Upper lobe of right lung (tissue), 1 donor: ENCODE measurements around the gene PTGDR2. TPM values are rescaled to one million over a fixed set of nuclear protein-coding genes. Genes with fewer than 3 reads are reported as not detected.
A peak's percentile ranks its signal among the peaks of the same experiment; 100 is the strongest.

Experiments
- ATAC-seq: fragments of 200-7000 bp; cut with Tn5 transposase; one replicate; pipeline ENCODE4 v1.9.1; 2020; ENCODE audit warnings: mild to moderate bottlenecking, moderate library complexity
- DNase-seq: peaks from one replicate; pipeline ENCODE4 v3.0.0-alpha.2; 2020
- H3K27ac ChIP-seq: fragments of 200-600 bp; one replicate; pipeline ENCODE4 v1.8.0; 2022
- H3K27me3 ChIP-seq: fragments of 200-600 bp; one replicate; pipeline ENCODE4 v1.8.0; 2022; ENCODE audit warnings: mild to moderate bottlenecking
- H3K36me3 ChIP-seq: fragments of 200-600 bp; one replicate; pipeline ENCODE4 v1.8.0; 2022
- H3K4me1 ChIP-seq: fragments of 200-600 bp; one replicate; pipeline ENCODE4 v1.8.0; 2022
- H3K4me3 ChIP-seq: fragments of 200-600 bp; one replicate; pipeline ENCODE4 v1.8.0; 2022; ENCODE audit warnings: mild to moderate bottlenecking
- H3K9me3 ChIP-seq: fragments of 200-600 bp; one replicate; pipeline ENCODE4 v1.8.0; 2022
- intact Hi-C: fragments of 100-400 bp; cut with DNase I; formaldehyde crosslinking; loops from one replicate; pipeline ENCODE4 v1.11.0; 2022
- total RNA-seq: library from RNA; stranded (reverse); fragmentation: NEBNext Ultra II Directional; extraction: Animal tissue kit (Norgen Biotek cat#: 25700); gene quantifications from one replicate; pipeline ENCODE4 v1.2.1, GENCODE V29; 2021
- TF ChIP-seq, protein P1 (sequence below): fragments of 200-600 bp; IDR thresholded peaks from one replicate; pipeline ENCODE4 v1.8.0; 2022; ENCODE audit warnings: antibody characterized with exemption
- donor health status: DM: no; HTN: yes; CAD: no; lungs with severe emphysema.

The PTGDR2 gene
- total RNA-seq, 1 donor from 2014 or later: 1.8 TPM

DNA sequence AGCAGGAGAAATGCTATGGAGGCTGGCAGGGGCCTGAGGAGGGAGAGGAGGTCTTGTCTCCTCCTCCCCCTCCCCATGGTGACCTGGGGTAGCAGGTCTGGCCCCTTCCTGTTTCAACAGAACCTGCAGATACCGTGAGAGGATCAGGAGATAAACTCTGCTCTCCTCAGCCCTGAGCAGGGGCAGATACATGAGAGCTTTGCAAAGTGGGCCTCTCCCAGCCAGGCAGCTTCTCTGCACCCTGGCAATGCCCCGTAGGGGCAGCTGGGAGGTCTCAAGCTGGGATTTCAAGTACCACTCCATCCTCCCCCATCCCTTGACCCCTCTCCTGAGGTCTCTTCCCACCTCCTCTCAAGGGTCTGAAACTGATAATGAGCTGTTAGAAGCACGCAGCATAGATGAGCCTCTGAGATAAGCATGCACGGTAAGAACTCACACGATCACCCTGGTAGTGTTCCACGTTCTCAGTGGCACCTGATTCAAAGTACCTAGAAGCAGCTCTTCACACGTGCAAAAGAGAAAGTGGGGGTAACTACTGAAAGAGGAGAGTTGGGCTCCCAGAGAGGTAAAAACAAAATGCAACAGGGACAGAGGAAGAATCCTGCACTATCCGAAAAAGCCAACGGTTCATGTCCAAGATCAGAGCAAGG is 18.8 kb downstream of the PTGDR2 start:
- ATAC-seq (no peak), DNase-seq (no peak)
- Histone ChIP-seq H3K9me3 (no peaks in the 10 kb centered on the region), H3K36me3 (no peaks in the 10 kb centered on the region), H3K27ac (no peak overlapping the region), H3K4me1 (peaks cover 11% of the 10 kb centered on the region), H3K27me3 (peaks cover 4% of the 10 kb centered on the region), H3K4me3 (no peak overlapping the region)
- TF ChIP-seq, protein P1, sequence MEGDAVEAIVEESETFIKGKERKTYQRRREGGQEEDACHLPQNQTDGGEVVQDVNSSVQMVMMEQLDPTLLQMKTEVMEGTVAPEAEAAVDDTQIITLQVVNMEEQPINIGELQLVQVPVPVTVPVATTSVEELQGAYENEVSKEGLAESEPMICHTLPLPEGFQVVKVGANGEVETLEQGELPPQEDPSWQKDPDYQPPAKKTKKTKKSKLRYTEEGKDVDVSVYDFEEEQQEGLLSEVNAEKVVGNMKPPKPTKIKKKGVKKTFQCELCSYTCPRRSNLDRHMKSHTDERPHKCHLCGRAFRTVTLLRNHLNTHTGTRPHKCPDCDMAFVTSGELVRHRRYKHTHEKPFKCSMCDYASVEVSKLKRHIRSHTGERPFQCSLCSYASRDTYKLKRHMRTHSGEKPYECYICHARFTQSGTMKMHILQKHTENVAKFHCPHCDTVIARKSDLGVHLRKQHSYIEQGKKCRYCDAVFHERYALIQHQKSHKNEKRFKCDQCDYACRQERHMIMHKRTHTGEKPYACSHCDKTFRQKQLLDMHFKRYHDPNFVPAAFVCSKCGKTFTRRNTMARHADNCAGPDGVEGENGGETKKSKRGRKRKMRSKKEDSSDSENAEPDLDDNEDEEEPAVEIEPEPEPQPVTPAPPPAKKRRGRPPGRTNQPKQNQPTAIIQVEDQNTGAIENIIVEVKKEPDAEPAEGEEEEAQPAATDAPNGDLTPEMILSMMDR: no peak
- intact Hi-C loops: loop anchor here (10.0 kb wide), 1 partner anchor 348 kb away; no protein-coding TSS in a partner anchor

DNA sequence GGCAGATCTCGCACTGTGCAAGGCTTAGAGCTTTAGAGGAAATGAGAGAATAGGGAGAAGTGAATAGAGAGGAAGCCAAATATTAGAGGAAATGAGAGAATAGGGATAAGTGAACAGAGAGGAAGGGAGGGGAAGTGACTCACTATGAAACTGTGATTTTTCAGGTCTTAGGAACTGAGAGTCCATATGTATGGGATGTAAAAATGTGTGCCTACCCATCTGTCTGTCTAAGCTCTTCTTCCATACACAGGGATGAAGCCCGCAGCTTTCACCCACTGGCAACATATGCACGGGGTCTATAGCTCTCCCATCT is 20.3 kb downstream of the PTGDR2 start:
- Histone ChIP-seq H3K27me3 (peaks cover 4% of the 10 kb centered on the region), H3K9me3 (no peaks in the 10 kb centered on the region), H3K27ac (no peak overlapping the region), H3K4me1 (no peaks in the 10 kb centered on the region), H3K4me3 (no peak overlapping the region), H3K36me3 (no peaks in the 10 kb centered on the region)
- TF ChIP-seq, protein P1: no peak
- ATAC-seq (peak; percentile 55), DNase-seq (no peak)
- intact Hi-C loops: loop anchor here (10.0 kb wide), 1 partner anchor 349 kb away; no protein-coding TSS in a partner anchor

DNA sequence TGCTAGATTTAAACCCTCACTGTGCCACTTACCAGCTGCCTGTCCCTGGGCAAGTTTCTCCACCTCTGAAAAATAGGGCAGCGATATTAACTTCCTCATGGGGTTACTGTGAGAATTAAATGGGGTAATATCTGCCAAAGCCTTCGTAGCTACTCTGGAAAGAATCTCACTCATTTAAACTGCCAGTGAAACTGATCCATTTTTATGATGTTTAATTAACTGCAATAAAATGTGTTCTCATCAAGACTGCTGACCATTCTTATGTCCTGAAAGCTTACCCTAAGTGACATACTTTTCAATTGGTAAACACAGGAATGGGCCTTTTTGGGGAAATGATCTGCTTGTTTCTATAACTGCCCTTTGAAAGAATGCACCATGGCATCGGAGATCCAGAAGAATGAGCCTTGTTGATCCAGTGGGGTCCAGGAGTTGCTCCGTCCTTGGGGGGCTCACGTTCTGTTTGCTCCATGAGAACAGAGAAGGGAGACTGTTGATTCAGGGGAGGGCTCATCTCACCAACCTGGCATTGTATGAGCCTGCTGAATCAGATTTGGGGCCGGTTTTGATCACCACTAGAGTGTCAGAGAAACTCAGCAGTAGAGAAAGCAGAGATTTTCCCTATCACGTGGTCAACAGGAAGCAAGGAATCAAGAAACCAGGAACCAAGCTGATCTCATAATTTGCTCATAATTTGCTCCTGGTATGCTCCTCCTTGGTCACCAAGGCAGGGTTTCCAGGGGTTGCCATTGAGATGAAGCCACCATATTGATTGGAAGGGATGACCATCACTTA is 20.8 kb downstream of the PTGDR2 start:
- ATAC-seq: no peak

DNA sequence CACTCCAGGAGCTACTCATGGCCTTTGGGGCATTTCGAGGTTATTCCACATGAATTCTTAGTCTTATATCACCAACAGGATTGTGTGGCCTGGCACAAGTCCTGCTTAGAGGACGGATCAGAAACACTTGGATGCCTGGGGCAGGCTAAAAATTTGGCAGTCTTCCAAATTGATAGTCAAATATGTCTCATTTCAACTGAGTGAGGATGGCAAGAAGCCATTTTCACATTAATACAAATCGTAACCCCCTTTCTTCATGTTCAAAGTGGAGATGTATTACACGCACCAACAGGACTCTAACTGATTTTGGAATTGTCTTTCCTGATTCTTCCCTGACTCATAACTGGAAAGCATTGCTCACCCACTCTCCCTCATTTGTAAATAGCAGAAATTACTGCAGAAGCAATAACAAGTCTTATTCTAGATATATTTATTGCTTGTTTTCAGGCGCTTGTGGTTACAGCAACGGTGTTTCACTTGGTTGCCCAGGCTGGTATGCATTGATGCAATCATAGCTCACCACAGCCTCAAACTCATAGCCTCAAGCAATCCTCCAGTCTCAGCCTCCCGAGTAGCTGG is 24.2 kb downstream of the PTGDR2 start:
- intact Hi-C loops: loop anchor here (5.0 to 10.0 kb wide), 2 partner anchors 66 to 353 kb away; no protein-coding TSS in a partner anchor
- H3K4me1 ChIP-seq: no peaks in the 10 kb centered on the region
- peaks cover 4% of the 10 kb centered on the region for H3K27me3 ChIP-seq
- H3K36me3 ChIP-seq: no peaks in the 10 kb centered on the region
- H3K4me3 ChIP-seq: no peak overlapping the region
- DNase-seq: no peak
- no peak overlapping the region for H3K27ac ChIP-seq
- H3K9me3 ChIP-seq: no peaks in the 10 kb centered on the region
- no peak for ATAC-seq
- TF ChIP-seq, protein P1: no peak

More for the DNA sequence above, 20.8 kb downstream of the PTGDR2 start:
- no peak overlapping the region for H3K27ac ChIP-seq
- intact Hi-C loops: loop anchor here (5.0 to 10.0 kb wide), 2 partner anchors 62 to 350 kb away; no protein-coding TSS in a partner anchor
- TF ChIP-seq, protein P1: no peak
- DNase-seq: no peak
- H3K4me3 ChIP-seq: no peak overlapping the region
- H3K36me3 ChIP-seq: no peaks in the 10 kb centered on the region
- H3K4me1 ChIP-seq: no peaks in the 10 kb centered on the region
- peaks cover 4% of the 10 kb centered on the region for H3K27me3 ChIP-seq
- H3K9me3 ChIP-seq: no peaks in the 10 kb centered on the region

- ATAC-seq (peak; percentile 95), DNase-seq (peak; percentile 91)
- no peaks in the 10 kb centered on the region for H3K9me3 ChIP-seq
- intact Hi-C loops: loop anchor here (5.0 to 10.0 kb wide), 2 partner anchors 66 to 354 kb away; no protein-coding TSS in a partner anchor
- TF ChIP-seq, protein P1: peak; percentile 94
- no peaks in the 10 kb centered on the region for H3K36me3 ChIP-seq
- H3K4me1 ChIP-seq: no peaks in the 10 kb centered on the region
- no peak overlapping the region for H3K27ac ChIP-seq
- no peak overlapping the region for H3K4me3 ChIP-seq
- H3K27me3 ChIP-seq: peaks cover 3% of the 10 kb centered on the region
Measured at GRCh38 chr11:60831143-60831500, 24.6 kb downstream of the PTGDR2 start.
